Stimulated activated CD4-positive, alpha-beta T cell treated with anti-CD3 and anti-CD28 coated beads, TNF-alpha, amount 100 ng/mL, for 1 hour (primary cell): ENCODE measurements around the gene AOX1.
"Not testable (repeated sequence)": the region's sequence is repeated elsewhere in the genome, so short reads cannot be mapped to it uniquely, and the experiment has no call there.

Source experiments
- DNase-seq, 3 donors: peaks; one replicate each; pipeline ENCODE4 v3.0.0-alpha.2; 2020; ENCODE audit warnings: low read depth in 3 of 3, low spot score in 1 of 3

Gene AOX1

GRCh38 chr2:200664770-200665494 lies 79.1 kb downstream of the AOX1 start:
- no peak for DNase-seq

GRCh38 chr2:200665626-200666453 lies 80.0 kb downstream of the AOX1 start:
- no peak for DNase-seq

- DNase-seq: no peak
These were observed 81.6 kb downstream of the AOX1 start for GRCh38 chr2:200667413-200667812.

GRCh38 chr2:200668478-200668877 lies 82.7 kb downstream of the AOX1 start:
- DNase-seq: no peak

- no peak for DNase-seq
These were observed 83.5 kb downstream of the AOX1 start for GRCh38 chr2:200669308-200669707.

- no peak for DNase-seq
These were observed 84.5 kb downstream of the AOX1 start for GRCh38 chr2:200670313-200670712.

GRCh38 chr2:200670751-200671150 lies 84.9 kb downstream of the AOX1 start:
- DNase-seq: no peak

GRCh38 chr2:200673191-200673590 lies 87.4 kb downstream of the AOX1 start:
- no peak for DNase-seq

- DNase-seq: no peak
These were observed 89.0 kb downstream of the AOX1 start for GRCh38 chr2:200674837-200675236.

- no peak for DNase-seq
These were observed 91.4 kb downstream of the AOX1 start for GRCh38 chr2:200677171-200677570.

GRCh38 chr2:200677721-200678532 lies 92.1 kb downstream of the AOX1 start:
- no peak for DNase-seq

GRCh38 chr2:200679127-200679526 lies 93.3 kb downstream of the AOX1 start:
- no peak for DNase-seq

- no peak for DNase-seq
These were observed 93.7 kb downstream of the AOX1 start for GRCh38 chr2:200679535-200679934.

- no peak for DNase-seq
These were observed 95.9 kb downstream of the AOX1 start for GRCh38 chr2:200681697-200682096.

- DNase-seq: not testable (repeated sequence)
These were observed 96.6 kb downstream of the AOX1 start for GRCh38 chr2:200682407-200682806.

- no peak for DNase-seq
These were observed 102.4 kb downstream of the AOX1 start for GRCh38 chr2:200687922-200688920.

GRCh38 chr2:200689115-200689514 lies 103.3 kb downstream of the AOX1 start:
- no peak for DNase-seq

- no peak for DNase-seq
These were observed 108.1 kb downstream of the AOX1 start for GRCh38 chr2:200693836-200694470.

GRCh38 chr2:200695191-200695590 lies 109.4 kb downstream of the AOX1 start:
- no peak for DNase-seq

GRCh38 chr2:200695601-200696000 lies 109.8 kb downstream of the AOX1 start:
- no peak for DNase-seq
